Activated CD4-positive, alpha-beta T cell treated with anti-CD3 and anti-CD28 coated beads for 4 hours (primary cell): Measurements from ENCODE around the gene TMC3.
"Not testable (repeated sequence)": the region's sequence is repeated elsewhere in the genome, so short reads cannot be mapped to it uniquely, and the experiment has no call there.

ENCODE experiments used
- DNase-seq, 2 donors: peaks; one replicate each; pipeline ENCODE4 v3.0.0-alpha.2; 2020

TMC3 gene

DNA sequence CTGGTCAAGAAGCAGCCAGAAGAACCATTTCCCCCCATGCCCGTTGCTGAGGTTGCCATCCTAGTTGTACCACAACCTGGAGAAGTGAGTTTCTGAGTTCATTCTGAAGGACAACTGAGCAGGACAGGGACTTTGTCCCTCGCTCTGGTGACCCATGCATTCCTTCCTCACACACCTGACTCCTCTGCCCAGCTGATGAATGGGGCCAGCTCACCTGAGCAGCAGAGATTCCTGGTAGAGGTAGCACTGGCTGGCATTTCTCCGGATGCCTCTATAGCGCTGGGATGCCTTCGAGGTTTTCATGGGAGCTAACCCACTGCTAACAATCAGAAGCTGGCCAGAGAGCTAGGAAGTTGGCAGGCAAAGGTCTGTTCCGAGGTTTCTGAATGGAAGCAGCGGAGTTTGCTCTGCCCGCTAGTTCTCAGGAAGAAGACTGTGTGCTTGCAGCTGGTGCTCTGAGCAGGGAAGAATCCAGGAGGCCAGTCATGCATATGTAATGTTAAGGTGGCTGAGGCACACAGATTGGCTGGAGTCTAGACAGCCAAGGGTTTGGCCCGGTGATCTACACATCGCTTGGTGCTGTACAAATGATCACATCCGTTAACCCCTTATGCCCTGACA is at the start of gene TMC3:
TMC3 (minus strand) TSS at position 439 of the 621 bp plus-strand sequence; CDS start at position 303, 136 bp downstream.
- no peak for DNase-seq

DNA sequence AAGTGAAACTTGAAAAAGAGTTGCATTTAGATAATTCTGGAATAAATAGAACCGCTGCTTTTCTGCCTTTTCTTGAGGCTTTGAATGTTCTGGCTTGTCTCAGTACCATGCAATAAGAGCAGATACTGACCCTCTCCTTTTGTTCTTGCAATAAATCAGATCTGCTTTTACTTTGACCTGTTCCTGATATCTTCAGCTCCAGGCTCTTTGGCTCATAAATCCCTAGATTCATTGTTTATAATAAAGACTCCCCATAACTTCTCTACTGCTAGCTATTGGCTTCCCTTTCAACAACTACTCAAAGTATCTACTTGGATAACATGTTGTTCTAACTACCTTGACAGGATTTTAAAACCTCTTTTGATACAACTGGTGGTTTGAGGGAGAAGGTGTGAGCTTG is 47.4 kb upstream of the TMC3 start:
- no peak for DNase-seq

DNA sequence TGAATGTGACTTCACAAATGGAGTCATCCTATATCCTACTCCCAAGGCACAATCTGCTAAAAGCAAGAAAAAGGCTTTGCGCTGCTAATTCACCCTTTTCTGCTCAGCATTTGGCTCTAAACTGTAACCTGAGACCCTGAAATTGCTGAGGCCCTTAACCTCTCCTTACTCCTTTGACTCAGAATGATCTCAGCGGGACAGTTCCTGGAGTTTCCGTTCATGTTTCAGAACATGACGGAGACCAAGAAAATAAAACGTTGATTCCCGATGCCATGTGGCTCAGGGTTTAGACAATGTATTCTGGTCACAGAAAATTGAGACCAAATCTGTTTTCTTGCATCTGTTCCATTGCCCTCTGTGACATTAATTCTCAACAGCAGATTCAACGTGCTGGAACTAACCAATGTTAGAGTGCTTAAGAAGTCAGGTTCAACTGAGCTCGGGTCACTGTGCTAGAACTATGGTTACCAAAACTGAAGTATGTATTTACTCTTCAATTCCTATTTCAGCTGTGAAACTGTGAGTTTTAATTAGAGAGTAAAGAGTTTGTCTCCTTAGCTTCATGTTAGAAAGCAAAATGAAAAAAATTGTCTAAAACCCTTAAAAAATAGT is 45.4 kb upstream of the TMC3 start:
- no peak for DNase-seq

GRCh38 chr15:81418891-81419290 is 44.9 kb upstream of the TMC3 start:
- DNase-seq: no peak

DNA sequence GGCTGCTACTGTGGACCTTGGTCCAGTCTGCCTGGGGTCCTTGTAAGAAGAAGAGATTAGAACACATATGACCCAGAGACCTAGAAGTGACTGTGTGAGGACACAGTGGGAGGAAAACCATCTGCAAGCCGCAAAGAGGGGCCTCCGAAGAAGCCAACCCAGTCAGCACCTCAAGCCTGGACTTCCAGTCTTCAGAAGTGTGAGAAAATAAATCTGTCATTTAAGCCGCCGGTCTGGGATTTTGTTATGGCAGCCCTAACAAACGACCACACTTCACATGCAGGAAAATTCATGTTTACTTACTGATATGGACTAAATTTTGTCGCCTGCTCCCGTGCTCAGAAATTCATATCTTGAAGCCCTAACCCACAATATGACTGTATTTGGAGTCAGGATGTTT is 44.4 kb upstream of the TMC3 start:
- no peak for DNase-seq

GRCh38 chr15:81414274-81414968 is 40.4 kb upstream of the TMC3 start:
- not testable (repeated sequence) for DNase-seq

DNA sequence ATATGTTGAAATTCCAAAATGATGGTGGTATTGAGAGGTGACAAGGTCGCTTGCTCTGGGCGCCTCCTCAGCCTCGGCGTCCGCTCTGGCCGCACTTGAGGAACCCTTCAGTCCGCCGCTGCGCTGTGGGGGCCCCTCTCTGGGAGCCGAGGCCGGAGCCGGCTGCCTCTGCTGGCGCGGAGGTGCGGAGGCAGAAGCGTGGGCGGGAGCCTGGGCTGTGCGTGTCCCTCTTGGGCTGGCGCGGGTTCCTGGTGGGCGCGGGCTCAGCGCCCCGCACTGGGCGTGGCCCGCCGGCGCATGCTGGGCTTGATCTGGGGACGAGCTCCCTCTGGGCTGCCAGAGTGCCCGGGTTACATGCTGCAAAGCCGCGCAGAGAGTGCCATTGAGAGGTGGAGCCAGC is 39.8 kb upstream of the TMC3 start:
- DNase-seq: no peak

DNA sequence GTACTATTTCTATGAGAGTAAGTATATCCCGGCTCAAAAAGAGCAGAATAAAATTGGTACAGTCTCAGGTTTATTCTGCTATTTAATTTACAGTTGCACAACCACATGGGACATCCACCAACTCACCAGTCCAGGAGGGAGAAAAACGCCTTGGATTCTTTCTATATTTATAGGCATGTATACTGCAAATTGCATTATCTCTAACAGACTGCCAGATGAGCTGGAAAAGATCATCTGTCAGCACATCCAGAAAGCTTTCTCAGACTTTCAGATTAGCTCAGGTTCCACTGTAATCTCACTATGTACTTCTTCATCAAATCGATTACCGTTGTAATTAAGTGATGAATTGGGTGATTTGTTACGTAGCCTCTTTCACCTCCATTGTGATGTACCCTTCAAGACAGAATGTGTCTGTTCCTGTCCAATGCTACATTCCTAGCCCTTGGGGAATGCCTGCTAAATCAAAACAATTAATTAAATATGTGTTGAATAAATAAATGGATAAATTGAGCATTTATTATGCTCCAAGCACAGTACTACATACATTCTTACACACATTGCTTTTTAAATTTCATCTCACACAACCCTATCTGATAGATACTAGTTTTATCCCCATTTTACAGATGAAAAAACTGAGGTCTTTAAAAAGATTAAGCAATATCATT is 38.1 kb upstream of the TMC3 start:
- DNase-seq: no peak

GRCh38 chr15:81411051-81411450 is 37.0 kb upstream of the TMC3 start:
- no peak for DNase-seq

DNA sequence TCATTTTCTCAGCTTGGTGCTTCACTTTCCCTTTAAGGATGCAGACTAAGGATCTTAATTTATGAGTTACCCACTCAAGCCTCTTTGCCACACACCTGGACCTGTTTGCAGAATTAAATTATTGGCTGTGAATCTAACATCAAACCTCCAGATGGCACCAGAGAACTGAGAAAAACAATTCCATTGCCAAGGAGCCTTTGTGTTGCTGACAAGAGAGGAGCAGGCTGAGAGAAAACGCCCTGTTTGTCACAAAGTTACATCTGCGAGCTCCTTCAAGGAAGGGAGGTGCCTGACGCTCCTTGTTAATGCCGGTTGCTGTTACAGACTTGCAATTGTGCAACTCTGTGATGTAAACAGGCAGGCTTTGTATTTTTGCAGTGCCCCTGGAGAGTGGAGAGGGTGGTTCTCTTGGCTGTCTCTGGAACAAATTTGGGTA is 36.3 kb upstream of the TMC3 start:
- DNase-seq: peak in 1 of 2 donors; percentile 24

GRCh38 chr15:81407718-81408117 is 33.7 kb upstream of the TMC3 start:
- DNase-seq: no peak

- no peak for DNase-seq
Observed at GRCh38 chr15:81407176-81407575, 33.2 kb upstream of the TMC3 start.

DNA sequence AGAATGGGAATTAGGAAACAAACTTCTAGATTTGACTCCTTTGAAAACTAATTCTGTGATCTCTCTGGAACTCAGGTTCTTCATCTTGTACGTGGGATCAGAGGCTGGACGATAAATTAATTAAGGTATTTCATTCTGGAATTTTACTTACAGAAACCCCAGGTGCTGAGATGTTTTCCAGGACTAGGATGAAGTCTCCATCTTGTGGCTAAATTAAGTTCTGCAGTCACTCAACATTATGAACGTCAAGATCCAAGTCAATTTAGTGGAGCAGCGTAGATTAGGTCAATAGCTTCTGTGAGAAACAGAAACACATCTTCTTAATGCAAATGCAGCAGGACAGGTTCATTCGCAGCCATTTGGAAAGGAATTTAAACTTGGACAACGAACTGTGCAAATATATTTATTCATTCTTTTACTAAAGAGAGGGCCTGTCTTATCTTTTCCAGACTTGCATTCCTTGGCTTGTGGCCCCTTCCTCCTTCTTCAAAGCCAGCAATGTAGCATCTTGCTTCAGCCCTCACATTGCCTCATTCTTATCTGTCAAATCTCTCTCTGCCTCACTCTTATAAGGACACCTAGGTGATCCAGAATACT is 26.7 kb upstream of the TMC3 start:
- peak in 1 of 2 donors; percentile 24 for DNase-seq

DNA sequence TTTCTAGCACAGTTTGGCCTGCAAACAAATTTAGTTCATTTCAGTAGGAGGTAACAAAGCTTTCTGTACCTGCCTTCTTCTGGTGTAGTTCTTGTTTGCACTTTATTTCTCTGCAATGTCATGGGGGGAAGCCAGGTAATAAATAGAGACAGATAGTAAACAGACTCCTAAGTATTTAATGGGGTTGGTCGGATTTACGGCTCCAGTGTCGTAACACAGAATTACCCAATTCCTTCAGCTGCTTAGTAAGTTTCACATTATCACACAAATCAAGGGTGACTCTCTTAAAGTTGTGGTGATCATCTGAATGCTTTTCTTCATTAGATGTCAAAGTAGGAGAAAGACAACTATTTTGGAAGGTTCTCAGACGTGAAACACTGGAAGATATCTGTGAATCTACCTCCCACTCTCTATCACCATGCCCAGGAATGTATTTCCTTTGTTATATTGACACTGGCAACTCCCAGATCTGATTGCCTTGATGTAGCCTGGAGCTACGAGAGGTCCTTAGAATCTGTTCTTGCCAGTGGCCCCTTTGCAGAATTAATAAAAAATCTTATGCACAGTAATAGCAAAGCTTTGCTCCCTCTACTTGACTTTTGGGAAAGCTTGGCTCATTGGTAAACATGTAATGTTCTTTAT is 25.0 kb upstream of the TMC3 start:
- no peak for DNase-seq

DNA sequence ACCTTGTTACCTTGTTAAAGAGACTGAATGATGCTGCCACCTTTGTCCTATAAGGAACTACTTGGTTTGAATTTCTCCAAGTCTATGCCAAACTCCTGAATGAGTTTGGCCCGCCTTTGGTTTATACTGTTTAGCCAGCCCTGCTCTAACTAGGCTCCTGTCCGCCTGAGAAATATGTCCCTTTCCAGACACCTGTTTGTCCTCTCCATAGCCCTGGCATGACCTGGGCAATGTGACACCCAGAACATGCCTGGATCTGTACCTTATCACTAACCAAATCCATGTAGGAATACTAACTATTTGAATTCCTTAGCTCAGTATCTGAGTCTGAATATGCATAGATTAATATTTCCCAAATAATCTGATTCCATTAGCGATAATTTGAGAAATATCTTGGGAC is 24.4 kb upstream of the TMC3 start:
- no peak for DNase-seq

DNA sequence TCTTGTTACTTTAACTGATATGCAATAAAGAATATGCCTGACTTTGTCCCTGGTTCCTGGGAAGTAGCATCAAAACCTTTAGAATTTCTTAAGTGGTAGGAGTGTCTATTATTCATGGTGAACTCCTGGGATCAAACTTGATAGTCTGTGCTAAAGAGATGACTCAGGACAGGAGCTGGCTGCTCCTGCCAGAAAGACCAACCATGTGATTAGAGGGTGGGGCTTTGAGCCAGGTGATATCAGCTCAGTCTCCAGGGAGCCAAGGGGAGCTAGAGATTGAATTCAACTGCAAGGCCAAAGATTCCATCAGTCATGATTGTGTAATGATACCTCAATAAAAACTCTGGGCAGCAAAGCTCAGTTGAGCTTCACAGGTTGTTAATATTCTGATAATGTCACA is 20.6 kb upstream of the TMC3 start:
- no peak for DNase-seq

DNA sequence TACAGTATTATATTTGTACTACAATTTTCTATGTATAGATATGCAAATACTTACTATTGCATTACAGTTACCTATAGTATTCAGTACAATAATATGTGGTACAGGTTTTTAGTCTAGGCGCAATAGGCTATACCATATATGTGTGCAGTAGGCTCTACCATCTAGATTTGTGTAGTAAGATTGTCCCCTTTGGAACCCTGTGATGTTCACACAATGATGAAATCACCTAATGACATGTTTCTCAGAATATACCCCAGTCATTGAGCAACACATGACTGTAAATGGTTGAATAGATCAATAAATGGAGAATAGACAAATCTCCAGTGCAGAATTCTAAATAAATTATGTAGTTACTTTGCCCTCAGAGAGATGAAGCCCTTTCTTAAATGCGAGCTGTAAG is 17.6 kb upstream of the TMC3 start:
- no peak for DNase-seq

- DNase-seq: no peak
Observed at GRCh38 chr15:81388436-81388770, 14.4 kb upstream of the TMC3 start.

DNA sequence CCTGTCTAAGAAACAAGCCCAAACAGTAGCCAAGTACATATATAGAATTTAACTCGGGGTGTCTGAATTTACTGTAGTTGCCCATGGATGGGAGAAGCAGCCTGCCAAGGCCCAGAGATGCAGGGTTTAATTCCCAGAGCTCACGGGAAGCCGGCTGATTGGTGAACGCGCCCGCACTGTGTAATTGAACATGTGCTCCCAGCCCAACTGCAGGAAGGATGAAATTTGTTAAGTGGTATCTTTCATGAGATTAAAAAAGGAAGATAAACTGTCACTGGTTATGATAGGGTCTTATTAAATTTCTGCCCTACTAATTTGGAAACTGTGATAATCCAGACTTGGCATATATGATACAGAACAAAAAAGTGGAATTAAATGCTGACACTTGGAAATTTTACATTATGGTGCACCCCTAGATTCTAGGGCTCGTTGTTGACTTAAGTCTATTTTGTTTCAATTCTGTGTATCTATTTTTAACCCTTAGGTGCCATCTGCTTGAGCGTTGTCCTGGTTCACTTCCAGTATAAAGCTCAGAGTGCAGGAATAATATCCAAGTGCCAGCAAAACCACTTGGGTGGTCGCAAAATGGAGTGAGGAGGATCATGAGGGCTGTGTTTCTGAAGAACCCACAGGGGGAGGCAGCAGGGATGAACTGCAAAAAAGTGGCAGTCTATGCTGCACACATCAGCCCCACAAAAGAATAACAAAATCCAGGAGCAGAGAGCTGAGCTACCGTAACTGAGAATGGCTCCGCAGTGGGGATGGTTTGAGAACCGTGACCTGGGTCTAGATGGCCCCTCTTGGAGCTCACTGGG is 13.8 kb upstream of the TMC3 start:
- DNase-seq: no peak

DNA sequence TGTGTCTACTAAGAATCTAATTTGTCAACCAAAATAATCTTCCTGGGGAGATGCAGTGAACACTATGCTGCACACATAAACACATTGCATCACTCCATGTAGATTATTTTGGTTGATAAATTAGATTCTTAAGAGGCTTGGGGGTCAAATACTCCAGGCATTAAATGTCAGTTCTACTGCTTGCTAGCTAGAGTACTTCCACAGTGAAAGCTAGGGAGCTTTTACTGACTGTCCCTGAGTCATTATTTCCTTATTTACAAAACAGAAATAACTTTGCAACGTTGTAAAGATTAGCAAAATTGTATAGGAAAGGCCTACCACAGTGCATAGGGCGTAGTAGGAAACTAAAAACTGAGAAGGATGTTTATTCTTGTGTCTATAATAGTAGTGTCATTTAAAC is 12.9 kb upstream of the TMC3 start:
- DNase-seq: no peak

DNA sequence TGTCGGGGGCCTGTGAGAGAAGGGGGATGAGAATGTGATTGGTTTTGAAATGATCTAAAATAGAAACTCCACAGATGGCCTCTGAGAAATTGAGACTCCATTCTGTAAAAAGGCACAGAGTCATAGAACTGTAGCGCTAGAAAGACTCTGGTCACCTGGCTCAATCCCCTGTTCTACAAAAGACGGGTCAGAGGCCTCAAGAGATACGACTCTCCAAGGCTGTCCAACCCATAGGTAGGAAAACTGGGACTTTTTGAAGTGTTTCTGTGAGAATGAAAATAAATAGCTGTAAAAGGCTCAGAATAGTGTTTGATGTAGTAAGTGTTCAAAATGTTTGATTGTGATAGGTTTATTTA is 11.7 kb upstream of the TMC3 start:
- no peak for DNase-seq
